GM12891 (cell line): ENCODE measurements around the gene ARL16.

Source experiments
- DNase-seq: peaks from one replicate; pipeline ENCODE4 v3.0.0; 2011; ENCODE audit warnings: low spot score; ENCODE audit not compliant: insufficient read length
- FAIRE-seq: peaks from 2 replicates; lab custom pipeline; 2011; peaks lifted over from hg19 to GRCh38; lab: Jason Lieb, UNC
- PAX5 ChIP-seq: IDR thresholded peaks from 2 replicates; pipeline ENCODE4 v1.6.1; 2011; ENCODE audit warnings: low read length, moderate library complexity, mild to moderate bottlenecking; ENCODE audit not compliant: insufficient read depth, severe bottlenecking
- POLR2A ChIP-seq: IDR thresholded peaks from 2 replicates; pipeline ENCODE4 v1.6.1; 2011; ENCODE audit warnings: low read depth, low read length, control low read depth
- POLR2AphosphoS5 ChIP-seq: IDR thresholded peaks from 2 replicates; pipeline ENCODE4 v1.6.1; 2011; ENCODE audit warnings: low read depth, low read length, control low read depth
- POU2F2 ChIP-seq: IDR thresholded peaks from 2 replicates; pipeline ENCODE4 v1.6.1; 2011; ENCODE audit warnings: low read depth, mild to moderate bottlenecking, control low read depth, low read length, moderate library complexity
- SPI1 ChIP-seq: IDR thresholded peaks from 2 replicates; pipeline ENCODE4 v1.6.1; 2011; ENCODE audit warnings: low read depth, low read length, control low read depth
- TAF1 ChIP-seq: IDR thresholded peaks from 2 replicates; pipeline ENCODE4 v1.6.1; 2011; ENCODE audit warnings: low read depth, low read length, control low read depth

ARL16 gene

GRCh38 chr17:81648013-81648706 is 35.4 kb downstream of the ARL16 start:
- FAIRE-seq (no peak), DNase-seq (no peak)
- TF ChIP-seq POU2F2, result no peak
- no peak for TF ChIP-seq PAX5
- TF ChIP-seq POLR2A, result no peak
- no peak for TF ChIP-seq SPI1
- TF ChIP-seq TAF1, result no peak
- TF ChIP-seq POLR2AphosphoS5, result no peak

- TF ChIP-seq POU2F2, result no peak
- TF ChIP-seq PAX5, result no peak
- no peak for TF ChIP-seq TAF1
- no peak for TF ChIP-seq POLR2AphosphoS5
- TF ChIP-seq SPI1, result no peak
- no peak for TF ChIP-seq POLR2A
- DNase-seq (no peak), FAIRE-seq (no peak)
Observed at GRCh38 chr17:81647640-81648012, 36.0 kb downstream of the ARL16 start.

- TF ChIP-seq POLR2A, result no peak
- TF ChIP-seq POU2F2, result no peak
- TF ChIP-seq SPI1, result no peak
- FAIRE-seq (no peak), DNase-seq (no peak)
Observed at GRCh38 chr17:81646869-81647600, 36.6 kb downstream of the ARL16 start.

DNA sequence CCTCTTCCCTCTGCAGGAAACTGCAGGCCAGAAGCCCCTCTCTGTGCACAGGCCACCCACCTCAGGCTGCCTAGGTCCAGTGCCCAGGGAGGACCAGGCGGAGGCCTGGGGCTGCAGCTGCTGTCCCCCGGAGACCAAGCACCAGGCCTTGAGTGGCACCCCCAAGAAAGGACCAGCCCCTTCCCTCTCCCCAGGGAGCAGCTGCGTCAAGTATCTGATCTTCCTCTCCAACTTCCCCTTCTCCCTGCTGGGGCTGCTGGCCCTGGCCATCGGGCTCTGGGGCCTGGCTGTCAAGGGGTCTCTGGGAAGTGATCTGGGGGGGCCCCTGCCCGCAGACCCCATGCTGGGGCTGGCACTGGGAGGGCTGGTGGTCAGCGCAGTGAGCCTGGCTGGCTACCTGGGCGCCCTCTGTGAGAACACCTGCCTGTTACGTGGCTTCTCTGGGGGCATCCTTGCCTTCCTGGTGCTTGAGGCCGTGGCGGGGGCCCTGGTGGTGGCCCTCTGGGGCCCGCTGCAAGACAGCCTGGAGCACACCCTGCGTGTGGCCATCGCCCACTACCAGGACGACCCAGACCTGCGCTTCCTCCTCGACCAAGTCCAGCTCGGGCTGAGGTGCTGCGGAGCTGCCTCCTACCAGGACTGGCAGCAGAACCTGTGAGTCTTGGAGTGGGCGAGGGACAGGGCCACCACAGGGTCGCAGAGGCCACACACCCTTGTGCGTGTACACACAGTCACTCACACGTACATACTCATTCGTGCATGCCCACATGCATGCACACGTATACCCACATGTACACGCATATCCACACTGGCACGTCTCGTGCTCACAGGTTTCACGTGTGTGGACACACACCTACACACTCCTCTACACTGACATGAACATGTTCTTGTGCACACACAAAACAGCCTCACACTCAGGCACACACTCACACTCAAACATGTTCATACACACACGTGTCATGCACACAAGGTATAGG is 38.3 kb downstream of the ARL16 start:
- TF ChIP-seq POU2F2, result no peak
- TF ChIP-seq POLR2A, result no peak
- no peak for TF ChIP-seq PAX5
- TF ChIP-seq SPI1, result no peak
- no peak for TF ChIP-seq TAF1
- no peak for TF ChIP-seq POLR2AphosphoS5
- FAIRE-seq (no peak), DNase-seq (no peak)

DNA sequence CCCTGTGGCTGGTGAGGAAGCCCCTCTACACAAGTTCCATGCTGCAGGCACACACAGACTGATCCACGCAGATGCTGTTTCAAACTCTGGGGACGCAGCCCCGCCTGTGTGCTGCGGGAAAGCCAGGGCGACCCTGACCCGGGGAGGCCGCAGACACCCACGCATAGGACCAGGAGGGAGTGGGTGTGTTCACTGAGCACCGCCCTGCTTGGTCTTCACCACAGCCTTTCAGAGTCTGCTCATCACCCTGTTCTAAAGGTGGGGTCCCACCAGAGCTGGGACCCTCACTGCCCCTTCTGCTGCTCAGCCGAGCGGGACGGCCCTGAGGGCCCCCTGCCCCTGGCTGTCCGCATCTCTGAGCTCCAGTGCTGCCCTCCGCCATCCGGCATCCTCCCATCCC is 39.1 kb downstream of the ARL16 start:
- FAIRE-seq, result no peak
- TF ChIP-seq POU2F2 (no peak), PAX5 (no peak), SPI1 (no peak), POLR2AphosphoS5 (no peak), TAF1 (no peak), POLR2A (no peak)

GRCh38 chr17:81641825-81642489 is 41.6 kb downstream of the ARL16 start:
- no peak for FAIRE-seq
- no peak for DNase-seq
- TF ChIP-seq POLR2A (no peak), TAF1 (no peak), POLR2AphosphoS5 (no peak), POU2F2 (no peak), SPI1 (no peak), PAX5 (no peak)

More for the DNA sequence above, 39.1 kb downstream of the ARL16 start:
- DNase-seq, result no peak

DNA sequence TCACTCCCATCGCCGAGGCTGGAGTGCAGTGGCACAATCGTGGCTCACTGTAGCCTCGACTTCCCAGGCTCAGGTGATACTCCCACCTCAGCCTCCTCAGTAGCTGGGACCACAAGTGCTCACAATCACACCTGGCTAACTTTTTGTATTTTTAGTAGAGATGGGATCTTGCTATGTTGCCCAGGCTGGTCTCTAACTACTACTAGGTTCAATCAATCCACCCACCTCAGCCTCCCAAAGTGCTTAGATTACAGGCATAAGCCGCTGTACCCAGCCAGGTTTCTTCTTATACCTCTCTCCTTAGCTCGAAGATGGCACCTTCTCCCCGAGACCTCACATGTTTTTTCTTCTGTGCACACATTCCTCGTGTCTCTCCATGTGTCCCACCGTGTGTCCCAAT is 43.6 kb downstream of the ARL16 start:
- DNase-seq, result no peak
- TF ChIP-seq PAX5 (no peak), TAF1 (no peak), POLR2A (no peak), SPI1 (no peak), POU2F2 (no peak), POLR2AphosphoS5 (no peak)
- no peak for FAIRE-seq

- TF ChIP-seq PAX5 (no peak), TAF1 (no peak), SPI1 (no peak), POLR2AphosphoS5 (no peak), POLR2A (no peak), POU2F2 (no peak)
- FAIRE-seq, result no peak
- DNase-seq, result no peak
Observed at GRCh38 chr17:81638683-81639082, 44.9 kb downstream of the ARL16 start.

DNA sequence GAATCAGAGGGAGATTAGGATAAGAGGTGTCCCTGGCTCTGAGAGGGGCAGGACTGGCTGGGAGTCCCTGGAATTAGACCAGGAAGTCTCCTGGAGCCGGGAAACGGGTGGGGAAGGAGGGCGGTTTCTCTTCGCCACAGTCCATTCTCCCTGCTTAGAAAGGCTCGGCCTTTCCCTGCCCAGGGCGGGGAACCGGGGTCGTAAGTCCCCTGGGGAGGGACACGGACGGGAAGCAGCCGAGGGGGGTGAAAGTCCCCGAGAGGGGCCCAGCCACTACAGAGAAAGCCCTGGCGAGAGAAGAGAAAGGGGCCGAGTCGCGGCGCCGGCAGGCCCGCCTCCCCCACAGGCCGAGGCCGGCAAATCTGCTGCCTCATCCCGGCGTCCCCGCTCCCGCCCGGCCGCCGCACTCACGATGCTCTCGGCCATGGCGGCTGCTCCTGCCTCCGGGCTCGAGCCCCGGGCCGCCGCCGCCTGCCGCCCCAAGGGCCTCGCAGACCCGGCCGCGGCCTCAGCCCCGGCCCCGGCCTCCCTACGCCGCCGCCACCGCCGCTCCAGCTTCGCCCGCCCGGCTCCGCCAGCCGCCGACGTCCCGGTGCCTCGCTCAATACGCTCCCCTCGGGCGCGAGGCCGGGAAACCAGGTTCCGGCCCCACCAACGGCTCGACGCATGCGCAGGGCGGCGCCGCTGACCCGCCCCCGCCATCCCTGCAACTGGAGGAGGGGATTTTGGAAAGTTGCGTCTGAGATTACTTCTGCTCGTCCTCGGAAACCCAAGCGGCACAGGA is 46.9 kb downstream of the ARL16 start, which contains the start of the genes NPLOC4 and TSPAN10:
Gene NPLOC4, minus strand, starts transcription at position 608 of the 784 bp plus-strand sequence. Its CDS starts 182 bp downstream, at position 426.
Gene TSPAN10, plus strand, starts transcription at position 692 of the 784 bp plus-strand sequence. CDS start 5,217 bp downstream, outside the sequence.
- peak; percentile 91 for FAIRE-seq
- DNase-seq, result peak; percentile 95
- TF ChIP-seq POLR2A, result peak; percentile 65
- no peak for TF ChIP-seq POLR2AphosphoS5
- peak; percentile 94 for TF ChIP-seq TAF1
- TF ChIP-seq PAX5, result no peak
- peak; percentile 52; the same call in 1 of the 2 replicates for TF ChIP-seq POU2F2
